Stimulated activated CD4-positive, alpha-beta T cell treated with anti-CD3 and anti-CD28 coated beads, Interleukin-4, amount 100 ng/mL, for 4 hours (primary cell): Measurements from ENCODE around the gene GRAMD1B.
"Not testable (repeated sequence)": the region's sequence is repeated elsewhere in the genome, so short reads cannot be mapped to it uniquely, and the experiment has no call there.

Experiments
- DNase-seq, 2 experiments: peaks; one replicate each; pipeline ENCODE4 v3.0.0-alpha.2; 2020

The GRAMD1B gene

DNA sequence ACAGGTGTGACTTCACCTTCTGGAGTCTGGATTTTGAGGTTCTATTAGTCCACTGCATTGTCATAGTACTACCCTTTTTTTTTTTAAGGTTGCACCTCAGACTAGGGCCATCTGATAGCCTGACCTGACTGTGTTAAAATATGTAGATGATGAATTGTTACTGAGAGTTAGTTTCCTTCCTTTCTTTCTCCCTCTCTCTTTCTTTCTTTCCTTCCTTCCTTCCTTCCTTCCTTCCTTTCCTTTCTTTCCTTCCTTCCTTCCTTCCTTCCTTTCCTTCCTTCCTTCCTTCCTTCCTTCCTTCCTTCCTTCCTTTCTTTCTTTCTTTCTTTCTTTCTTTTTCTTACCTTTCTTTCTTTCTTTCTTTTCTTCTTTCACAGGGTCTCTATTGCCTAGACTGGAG, 83.2 kb downstream of the GRAMD1B start:
- not testable (repeated sequence) for DNase-seq

DNA sequence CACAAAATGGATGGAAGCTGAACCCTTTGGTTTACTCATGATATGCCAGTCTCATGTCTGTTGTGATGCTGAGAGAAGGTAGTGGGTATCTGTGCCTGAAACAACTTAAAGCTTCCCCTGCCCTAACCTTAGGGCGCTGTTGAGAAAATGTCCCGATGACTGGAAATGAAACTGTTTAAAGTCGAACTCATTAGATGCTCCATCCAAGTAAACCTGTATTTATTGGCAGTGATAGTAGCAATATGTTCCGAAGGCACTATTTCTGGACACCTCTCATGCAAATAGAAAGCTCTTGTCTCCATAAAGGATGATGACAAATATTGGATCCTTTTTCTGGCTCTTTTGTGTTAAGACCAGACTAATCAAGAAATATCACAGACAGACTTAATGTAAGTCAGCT, 86.2 kb downstream of the GRAMD1B start:
- DNase-seq: no peak

DNA sequence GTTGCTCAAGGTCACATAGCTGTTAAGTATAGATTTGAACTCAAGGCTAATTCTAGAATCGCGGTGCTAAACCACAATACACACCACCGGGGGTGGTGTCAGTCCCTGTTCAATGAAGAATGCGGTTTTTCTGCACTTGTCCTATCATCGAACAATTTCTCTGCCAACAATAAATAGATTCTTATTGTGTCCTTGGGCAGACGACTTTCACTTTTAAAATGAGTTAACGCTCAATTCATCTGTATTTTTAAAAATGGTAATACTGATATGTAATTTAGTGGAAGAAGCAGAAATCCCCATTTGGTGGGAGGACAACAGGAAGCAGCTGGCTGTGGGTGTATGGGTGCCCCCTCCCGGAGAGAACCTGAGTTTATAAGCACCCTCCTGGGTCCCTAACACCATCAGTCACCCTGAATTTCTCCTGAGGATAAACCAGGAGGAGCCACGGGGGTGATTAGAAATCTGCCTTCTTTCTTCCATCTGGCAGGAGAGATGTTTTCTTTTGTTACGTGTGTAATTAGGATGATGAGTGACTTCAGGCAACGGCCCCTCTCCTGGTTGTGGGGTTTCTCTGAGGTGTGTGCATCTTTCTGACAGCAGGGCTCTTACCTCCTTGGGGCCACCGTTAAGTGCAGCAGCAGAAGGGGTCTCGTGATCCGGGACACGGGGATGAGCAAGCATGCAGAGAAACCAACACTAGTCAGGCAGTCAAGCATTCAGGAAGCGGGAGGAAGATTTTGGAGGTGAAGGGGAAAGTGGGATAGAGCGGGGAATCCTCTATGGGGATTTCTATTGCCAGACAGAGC, 87.7 kb downstream of the GRAMD1B start:
- DNase-seq: no peak

DNA sequence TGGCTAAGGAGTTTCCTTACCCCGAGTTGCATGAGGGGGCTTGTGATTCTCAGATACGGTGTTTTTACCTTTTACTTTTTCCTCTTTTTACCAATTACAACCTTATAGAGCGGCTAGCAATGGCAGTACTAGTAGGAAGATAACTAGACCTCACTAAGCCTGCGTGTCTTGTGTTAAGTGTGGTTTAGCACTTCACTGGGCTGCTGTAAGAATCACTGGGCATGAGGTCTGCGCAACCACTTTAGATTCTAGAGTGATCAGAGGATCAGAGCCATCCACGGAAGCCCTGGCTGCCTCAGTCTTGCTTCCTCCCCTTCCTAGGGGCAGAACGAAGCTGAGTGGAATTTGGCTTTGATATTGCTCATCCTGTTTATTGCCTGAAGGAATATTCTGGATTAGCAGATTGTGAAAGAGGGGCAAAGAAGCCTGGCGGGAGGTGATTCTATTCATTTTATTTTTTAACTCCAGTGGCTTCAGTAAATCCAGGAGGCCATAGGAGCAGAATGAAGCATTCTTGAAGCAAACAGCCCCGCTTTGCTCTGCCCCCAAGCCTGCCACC, 88.5 kb downstream of the GRAMD1B start:
- no peak for DNase-seq

DNA sequence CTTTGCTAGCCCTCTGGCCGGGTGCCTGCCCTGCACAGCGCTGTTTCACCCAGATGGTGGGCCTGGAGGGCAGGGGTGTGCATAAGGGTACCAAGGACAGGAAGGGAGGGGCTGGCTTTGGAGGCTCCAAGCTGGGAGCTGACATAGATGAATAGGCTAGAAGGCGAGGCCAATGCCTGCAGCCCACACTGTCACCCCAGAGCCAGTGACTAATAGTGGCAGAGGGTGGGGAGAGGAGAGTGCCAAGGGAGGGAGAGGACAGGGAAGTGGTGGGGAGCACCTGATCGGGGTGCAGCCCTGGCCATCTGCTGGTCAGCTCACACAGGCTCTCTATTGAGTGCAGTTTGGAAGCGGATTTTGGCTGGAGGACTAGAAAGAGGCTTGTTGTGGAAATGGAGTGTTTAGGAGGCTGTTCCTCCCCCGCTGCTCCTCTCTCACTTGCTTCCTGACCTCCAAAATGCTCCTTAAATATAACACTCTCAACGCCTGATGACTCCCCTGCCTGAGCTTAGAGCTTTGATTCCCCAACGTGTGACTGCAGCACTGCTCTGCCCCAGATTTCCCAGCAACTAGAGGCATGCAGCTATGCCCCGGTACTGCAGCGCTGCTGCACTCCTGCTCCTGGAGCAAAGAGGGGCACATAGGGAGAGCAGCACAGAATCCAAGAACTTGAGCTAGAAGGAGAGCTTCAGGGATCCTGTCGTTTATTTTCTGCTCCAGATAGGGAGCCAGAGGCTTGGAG, 89.2 kb downstream of the GRAMD1B start:
- DNase-seq: no peak

DNA sequence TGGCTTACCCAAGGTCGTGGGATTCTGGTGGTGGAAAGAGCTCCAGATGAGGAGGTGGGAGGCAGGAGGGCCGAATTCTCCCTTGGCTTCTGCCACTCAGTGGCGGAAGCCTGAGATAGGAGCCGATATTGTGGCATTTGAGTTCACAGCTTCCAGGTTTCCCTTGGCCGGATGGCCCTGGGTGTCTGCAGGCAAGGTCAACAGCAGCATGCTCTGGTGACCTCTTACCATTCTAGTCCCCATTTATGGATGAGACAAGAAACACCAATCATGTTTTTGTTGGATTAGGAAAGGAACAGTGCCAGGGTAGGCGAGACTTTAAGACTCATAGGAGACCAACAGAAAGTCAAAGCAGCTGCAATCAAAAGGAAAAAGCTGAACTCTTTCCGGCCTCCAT, 89.7 kb downstream of the GRAMD1B start:
- DNase-seq: no peak

DNA sequence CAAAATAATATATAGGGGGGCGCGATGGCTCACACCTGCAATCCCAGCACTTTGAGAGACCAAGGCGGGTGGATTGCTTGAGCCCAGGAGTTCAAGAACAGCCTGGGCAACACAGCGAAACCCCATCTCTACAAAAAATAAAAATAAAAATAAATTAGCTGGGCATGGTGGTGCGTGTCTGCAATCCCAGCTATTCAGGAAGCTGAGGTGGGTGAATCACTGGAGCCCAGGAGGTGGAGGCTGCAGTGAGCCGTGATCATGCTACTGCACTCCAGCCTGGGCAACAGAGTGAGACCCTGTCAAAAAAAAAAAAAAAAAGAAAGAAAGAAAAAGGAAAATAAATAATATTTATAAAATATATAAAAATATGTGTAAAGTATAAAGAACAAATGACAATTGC, 90.4 kb downstream of the GRAMD1B start:
- not testable (repeated sequence) for DNase-seq

DNA sequence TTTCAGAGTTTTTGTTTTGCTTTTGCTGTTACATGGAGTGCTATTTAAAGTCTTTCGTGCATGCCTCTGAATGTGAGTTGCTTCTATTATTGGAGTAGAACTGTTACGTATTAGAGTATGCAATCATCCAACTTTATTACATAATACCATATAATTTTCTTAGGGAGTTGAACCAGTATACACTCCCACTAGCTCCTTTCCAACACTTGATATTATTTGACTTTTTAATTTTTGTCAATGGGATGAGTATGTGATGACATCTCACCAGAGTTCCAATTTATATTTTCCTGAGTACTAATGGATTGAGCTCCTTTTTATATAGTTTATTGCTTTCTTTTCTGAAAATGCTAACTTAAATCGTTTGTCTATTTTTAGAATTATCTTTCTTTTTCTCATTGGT, 90.9 kb downstream of the GRAMD1B start:
- DNase-seq: no peak

DNA sequence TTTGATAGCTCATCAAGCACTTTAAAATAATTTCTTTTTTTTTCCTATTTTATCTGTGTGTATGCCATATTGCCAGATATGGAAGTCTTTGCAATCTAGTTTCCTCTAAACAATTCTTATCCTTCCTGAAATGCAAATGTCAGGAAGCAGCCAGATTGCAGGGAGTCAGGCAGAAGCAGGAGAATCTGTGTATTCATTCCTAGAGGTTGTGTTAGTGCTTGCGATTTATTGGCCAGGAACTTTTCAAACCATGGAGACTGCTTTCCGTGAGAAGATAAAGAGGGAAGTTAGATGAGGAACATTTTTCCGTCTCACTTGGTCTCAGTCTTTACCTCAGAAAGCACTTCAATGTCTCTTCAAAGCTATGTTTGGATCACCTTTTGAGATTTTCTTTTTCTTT, 91.9 kb downstream of the GRAMD1B start:
- no peak for DNase-seq

DNA sequence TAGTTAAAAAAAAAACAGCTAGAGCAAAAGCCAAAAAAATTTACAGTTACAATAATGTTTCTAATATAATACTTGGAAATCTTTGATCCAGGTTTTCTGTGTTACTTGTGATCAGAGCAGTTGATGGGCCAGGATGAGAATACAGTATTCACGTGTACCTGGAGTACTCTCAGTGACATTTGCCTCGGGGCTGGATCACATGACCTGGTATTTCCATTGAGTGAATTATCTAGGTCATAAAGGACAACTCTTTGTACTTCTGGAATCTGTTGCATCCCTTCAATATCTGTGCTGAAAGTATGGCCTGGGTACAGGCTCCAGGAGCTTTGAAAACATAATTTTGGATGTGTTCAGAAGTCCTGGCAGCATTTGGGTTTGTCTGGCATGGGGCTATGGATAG, 93.5 kb downstream of the GRAMD1B start:
- no peak for DNase-seq

DNA sequence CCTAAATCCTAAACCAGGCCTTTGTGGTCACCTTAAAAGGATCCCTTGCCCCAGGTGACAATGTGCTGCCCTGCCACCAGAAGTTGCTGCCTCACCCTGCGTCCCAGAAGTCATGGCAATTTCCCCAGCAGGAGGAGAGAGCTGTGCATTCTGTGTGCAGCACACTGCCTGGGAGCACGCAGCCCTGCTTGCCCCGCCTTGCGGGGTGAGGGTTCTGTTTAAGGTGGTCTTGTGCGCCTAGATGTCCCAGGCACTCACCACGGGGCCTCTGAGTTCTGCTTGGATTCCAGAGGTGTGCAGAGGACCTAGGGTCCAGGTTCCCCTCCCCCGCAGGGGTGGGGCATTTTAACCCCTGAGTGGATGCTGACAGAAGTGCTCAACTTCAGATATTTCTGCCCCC, 95.0 kb downstream of the GRAMD1B start:
- DNase-seq: no peak

DNA sequence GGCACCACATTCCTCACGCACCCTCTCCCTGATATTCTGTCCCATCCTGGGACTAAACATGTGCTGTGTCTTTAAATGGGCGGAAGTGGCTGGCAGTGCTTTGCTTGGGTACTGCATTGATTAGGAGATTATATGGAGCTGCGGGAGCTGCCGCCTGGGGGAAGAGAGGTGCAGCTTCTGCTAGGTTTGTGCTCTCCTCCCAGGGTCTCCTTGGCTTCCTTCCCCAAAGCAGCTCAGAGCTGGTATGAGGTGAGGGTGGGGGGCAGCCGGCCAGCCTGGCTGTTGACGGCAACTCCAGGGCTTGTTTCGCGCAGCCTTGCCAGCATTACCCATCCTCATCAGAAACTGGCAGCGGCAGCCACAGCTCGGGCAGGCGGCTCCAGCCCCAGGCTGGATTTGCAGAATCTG, 95.4 kb downstream of the GRAMD1B start:
- no peak for DNase-seq

DNA sequence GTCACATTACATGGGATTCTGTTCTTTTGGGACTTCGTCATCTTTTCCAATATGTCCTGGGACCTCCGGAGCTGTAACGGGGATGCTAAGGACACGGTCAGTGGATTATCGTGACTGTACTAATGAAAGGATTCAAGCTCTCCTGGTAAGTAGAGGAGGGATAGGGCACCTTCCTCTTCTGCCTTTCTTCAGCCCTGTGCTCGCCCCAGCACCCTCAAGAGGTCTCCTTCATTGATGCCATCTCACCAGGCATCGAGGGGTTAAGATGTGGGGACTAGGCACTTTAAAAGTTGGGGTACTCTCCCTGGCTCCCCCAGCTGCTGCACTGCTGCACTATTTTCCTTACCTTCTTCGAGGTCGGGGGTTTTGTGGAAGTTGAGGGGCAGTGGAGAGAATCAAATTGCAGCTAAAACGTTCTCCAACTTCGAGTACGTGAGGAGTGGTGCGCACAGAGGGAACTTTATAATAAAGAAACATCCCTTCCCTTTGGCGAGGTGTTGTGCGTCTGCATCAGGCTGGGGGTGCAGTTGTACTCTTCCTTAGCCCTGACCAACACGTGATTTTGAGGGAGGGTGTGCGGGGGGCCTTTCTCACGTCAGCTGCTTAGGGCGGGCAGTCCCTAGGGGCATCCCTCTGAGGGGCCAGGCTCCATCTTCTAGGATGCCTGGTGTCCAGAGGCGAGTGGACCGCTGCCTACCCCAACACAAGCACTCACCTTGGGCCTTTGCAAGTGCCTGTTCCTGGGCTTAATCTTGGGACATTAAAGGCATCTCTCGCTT, 96.1 kb downstream of the GRAMD1B start:
- no peak for DNase-seq

DNA sequence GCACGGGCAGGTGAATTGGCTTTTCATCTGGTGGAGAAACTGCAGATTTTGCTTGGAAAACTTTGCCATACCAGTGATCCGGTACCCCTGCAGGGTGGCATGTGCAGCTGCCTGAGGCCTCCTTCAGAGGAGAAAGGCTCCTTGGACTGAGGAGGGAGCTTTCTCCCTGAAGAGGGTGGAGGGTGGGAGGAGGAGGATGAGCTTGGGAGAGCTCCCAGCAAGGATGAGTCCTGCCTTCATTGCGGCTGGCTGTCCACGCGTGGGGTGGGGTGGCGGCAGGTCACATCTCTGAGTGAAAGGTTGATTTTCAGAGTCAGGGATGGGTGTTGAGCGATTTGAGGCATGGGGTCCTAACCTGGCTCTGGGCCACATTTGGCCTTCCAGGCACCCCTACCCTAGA, 96.8 kb downstream of the GRAMD1B start:
- no peak for DNase-seq

DNA sequence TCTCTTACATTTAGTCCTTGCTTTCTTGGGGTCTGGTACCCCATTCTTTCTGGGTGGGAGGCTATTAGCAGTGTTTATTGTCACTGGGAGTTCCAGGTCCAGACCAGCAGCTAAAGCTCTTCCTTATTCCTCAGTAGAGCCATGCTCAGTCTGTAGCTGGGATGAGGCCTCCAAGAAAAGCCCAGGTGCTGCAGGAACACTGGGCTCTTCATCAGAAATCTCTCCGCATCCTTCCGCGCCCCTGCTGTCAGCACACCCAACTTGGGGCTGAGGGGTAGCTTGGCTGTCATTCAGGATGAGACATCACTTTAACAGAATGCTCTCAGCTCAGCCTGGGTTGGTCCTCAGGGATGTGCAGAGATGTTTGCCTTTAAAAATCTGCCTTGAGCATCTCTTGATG, 97.5 kb downstream of the GRAMD1B start:
- DNase-seq: no peak

DNA sequence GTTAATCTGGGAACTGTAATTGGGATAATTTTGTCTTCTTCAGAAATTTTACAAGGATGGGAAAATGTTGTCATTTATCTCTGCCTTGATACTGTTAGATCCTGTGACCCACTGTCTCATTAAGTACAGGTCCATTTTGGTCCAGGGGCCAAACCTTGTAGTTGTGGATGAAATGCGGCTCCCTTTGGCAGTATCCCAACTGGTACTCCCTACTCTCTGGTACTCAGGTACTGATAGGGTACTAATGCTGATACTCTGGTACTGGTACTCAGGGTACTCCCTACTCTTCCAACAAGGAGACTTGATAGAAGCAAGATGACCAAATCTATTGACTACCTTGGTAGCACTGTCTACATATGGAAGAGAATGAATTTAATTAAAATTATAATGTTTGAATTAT, 97.9 kb downstream of the GRAMD1B start:
- no peak for DNase-seq

DNA sequence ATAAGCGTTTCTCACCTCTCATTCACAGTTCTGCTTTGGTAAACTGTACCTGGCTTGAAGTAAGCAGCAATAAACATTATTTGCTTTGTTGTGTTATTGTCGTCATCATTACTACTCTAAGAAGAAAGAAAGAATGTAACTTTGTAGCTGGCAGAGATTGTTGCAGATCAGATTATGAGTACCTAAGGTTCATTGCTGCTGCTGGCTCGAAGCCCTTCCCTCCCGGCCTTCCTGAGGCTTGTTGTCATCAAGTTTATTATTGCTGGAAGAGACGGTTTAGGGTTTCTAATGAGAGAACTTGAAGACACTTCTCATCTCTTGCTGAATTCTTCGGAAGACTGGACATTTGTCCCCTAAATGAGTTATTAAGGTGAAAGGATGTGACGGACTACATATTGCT, 101.3 kb downstream of the GRAMD1B start:
- DNase-seq: no peak

DNA sequence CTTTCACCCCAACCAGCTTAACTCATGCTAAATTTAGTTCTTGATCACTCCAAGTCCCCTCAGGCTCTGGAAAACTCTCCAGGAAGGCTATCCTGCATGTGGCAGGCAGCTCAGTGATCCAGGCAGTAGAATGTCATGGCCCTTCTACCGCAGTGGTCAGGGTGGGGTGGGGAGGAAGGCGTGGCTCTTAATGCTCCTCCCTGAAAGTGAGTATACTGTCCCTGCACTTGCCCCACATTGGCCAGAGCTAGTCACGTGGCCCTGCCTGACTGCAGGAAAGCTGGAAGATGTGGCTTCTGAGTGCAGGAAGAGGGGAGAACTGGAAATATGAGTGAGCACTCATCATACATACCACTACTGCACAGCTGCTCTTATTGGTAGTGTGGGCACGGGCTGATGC, 102.1 kb downstream of the GRAMD1B start:
- DNase-seq: no peak

DNA sequence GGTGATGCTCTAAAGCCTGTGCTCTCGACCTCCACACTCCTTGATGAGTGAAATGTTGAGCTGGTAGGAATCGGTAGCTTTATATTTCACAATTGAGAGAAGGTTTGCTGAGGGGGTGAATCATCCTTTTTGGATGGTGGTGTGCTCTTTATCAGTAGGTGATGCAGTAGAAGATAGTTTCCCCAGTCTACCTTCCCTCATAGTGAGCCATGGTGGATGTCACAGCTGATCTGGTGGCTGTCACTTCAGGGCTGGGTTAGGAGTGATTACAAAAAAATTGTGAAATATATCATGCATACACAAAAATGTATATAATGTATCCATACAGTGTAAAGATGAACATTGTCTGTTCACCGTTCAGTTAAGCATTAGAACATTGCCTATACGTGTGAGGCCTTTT, 105.3 kb downstream of the GRAMD1B start:
- no peak for DNase-seq

DNA sequence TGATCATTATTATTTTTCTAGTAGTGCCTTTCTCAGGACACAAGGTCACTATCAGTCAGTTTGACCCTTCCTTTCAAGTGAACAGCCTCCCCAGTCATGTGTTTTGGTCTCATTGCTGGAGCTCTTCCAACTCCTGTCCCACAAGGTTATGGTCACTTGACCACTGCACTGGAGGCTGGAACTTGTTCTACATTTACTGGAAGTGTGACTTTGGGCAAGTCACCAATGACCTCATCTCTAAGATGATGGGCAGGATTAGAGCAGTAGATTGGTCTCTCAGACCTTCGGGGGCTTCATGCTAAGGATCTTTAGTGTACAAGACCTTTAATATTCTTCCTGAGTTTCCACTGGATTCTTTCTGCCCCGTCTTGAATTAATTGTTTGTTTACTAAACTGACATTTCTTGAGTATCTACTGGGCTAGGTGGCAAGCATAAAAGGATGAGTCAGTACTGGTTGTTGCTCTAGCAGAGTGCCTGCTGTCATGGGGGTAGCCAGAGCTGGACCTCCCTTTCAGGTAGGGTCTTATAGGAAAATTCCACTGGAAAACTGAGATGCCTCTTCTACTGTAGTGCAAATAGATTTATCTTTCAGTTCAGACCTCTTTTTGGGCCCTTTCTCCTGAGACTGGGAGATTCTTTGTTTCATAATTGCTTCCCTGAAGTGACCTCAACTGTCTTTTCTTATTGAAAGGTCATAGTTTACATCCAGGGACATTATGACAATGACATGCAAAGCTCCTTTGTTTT, 106.8 kb downstream of the GRAMD1B start:
- no peak for DNase-seq

DNA sequence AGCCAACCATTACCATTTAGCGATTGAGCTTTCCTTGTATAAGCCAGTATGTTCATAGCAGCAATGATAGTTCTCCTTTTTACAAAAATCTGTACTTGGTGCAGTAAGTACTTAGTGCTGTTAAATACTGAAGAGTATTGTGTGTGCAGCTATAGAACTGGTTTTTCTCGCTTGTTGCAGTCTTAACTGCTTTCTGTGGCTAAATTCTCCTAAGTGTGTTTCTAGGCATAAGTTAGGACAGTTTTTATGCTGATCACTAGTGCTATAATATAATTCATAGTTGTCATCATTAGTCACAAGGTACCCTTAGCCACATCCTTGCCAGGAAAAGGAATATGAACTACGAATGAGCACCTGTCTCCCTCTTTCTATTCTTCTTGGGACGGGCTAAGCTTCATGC, 107.7 kb downstream of the GRAMD1B start:
- DNase-seq: no peak

DNA sequence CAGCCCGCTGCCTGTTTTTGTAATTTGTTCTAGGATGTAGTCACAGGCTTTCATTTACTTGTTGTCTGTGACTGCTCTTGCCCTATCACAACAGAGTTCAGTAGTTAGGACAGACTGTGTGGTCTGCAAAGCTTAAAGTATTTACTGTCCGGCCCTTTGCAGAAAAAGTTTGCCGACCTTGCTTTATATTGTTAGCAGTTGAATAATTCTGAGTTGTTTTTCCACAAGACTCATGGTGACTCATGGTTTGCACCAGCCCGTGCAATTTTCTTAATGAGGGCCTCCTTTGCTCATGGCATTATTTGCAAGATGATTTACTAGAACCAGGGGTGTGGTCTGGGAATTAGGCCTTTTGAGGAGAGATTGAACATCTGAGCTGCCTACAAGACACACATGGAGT, 113.7 kb downstream of the GRAMD1B start:
- DNase-seq: no peak
